KOPT-K1 (cell line): Measurements from ENCODE around the gene CCDC174.

ENCODE experiments used
- H3K27ac ChIP-seq: fragments of 200-600 bp; sonication (generic); 2 replicates; pipeline ENCODE4 v1.5.1; 2016; ENCODE audit warnings: antibody characterized with exemption, mild to moderate bottlenecking, low read depth, low read length; ENCODE audit not compliant: poor library complexity, severe bottlenecking
- H3K36me3 ChIP-seq: fragments of 200-600 bp; sonication (generic); 2 replicates; pipeline ENCODE4 v1.5.1; 2017; ENCODE audit warnings: antibody characterized with exemption, mild to moderate bottlenecking, low read length, moderate library complexity; ENCODE audit not compliant: insufficient read depth
- H3K9me3 ChIP-seq: fragments of 200-600 bp; sonication (generic); 2 replicates; pipeline ENCODE4 v1.5.1; 2017; ENCODE audit warnings: antibody characterized with exemption, low read length, mild to moderate bottlenecking; ENCODE audit not compliant: insufficient read depth, poor library complexity, severe bottlenecking

The CCDC174 gene

GRCh38 chr3:14691239-14691638, 39.7 kb downstream of the CCDC174 start:
- Histone ChIP-seq H3K9me3 (no peaks in the 10 kb centered on the region), H3K27ac (no peak overlapping the region), H3K36me3 (no peaks in the 10 kb centered on the region)

GRCh38 chr3:14691719-14692118, 40.2 kb downstream of the CCDC174 start:
- no peaks in the 10 kb centered on the region for H3K36me3 ChIP-seq
- H3K27ac ChIP-seq: no peak overlapping the region
- H3K9me3 ChIP-seq: no peaks in the 10 kb centered on the region

GRCh38 chr3:14698601-14699244, 47.2 kb downstream of the CCDC174 start:
- H3K27ac ChIP-seq: no peak overlapping the region
- H3K36me3 ChIP-seq: no peaks in the 10 kb centered on the region
- H3K9me3 ChIP-seq: no peaks in the 10 kb centered on the region

- Histone ChIP-seq H3K36me3 (no peaks in the 10 kb centered on the region), H3K9me3 (no peaks in the 10 kb centered on the region), H3K27ac (no peak overlapping the region)
Observed at GRCh38 chr3:14699643-14700042, 48.1 kb downstream of the CCDC174 start.

- Histone ChIP-seq H3K27ac (no peak overlapping the region), H3K9me3 (no peaks in the 10 kb centered on the region)
Observed at GRCh38 chr3:14700891-14701290, 49.3 kb downstream of the CCDC174 start.

GRCh38 chr3:14701676-14702075, 50.1 kb downstream of the CCDC174 start:
- Histone ChIP-seq H3K27ac (no peak overlapping the region), H3K9me3 (no peaks in the 10 kb centered on the region), H3K36me3 (no peaks in the 10 kb centered on the region)

More at GRCh38 chr3:14700891-14701290, 49.3 kb downstream of the CCDC174 start:
- H3K36me3 ChIP-seq: no peaks in the 10 kb centered on the region

- no peaks in the 10 kb centered on the region for H3K9me3 ChIP-seq
- H3K27ac ChIP-seq: no peak overlapping the region
- H3K36me3 ChIP-seq: no peaks in the 10 kb centered on the region
Observed at GRCh38 chr3:14703128-14703750, 51.7 kb downstream of the CCDC174 start.

GRCh38 chr3:14703791-14704190, 52.2 kb downstream of the CCDC174 start:
- Histone ChIP-seq H3K27ac (no peak overlapping the region), H3K36me3 (no peaks in the 10 kb centered on the region), H3K9me3 (no peaks in the 10 kb centered on the region)

- Histone ChIP-seq H3K36me3 (no peaks in the 10 kb centered on the region), H3K9me3 (no peaks in the 10 kb centered on the region), H3K27ac (no peak overlapping the region)
Observed at GRCh38 chr3:14706096-14706495, 54.5 kb downstream of the CCDC174 start.

GRCh38 chr3:14716591-14716990, 65.0 kb downstream of the CCDC174 start:
- peaks cover 9% of the 10 kb centered on the region for H3K9me3 ChIP-seq
- no peak overlapping the region for H3K27ac ChIP-seq
- no peaks in the 10 kb centered on the region for H3K36me3 ChIP-seq

GRCh38 chr3:14717307-14717706, 65.7 kb downstream of the CCDC174 start:
- Histone ChIP-seq H3K27ac (no peak overlapping the region), H3K36me3 (no peaks in the 10 kb centered on the region), H3K9me3 (peaks cover 9% of the 10 kb centered on the region)

GRCh38 chr3:14718539-14718938, 67.0 kb downstream of the CCDC174 start:
- Histone ChIP-seq H3K27ac (no peak overlapping the region), H3K9me3 (no peaks in the 10 kb centered on the region), H3K36me3 (no peaks in the 10 kb centered on the region)

- no peaks in the 10 kb centered on the region for H3K9me3 ChIP-seq
- H3K36me3 ChIP-seq: no peaks in the 10 kb centered on the region
- no peak overlapping the region for H3K27ac ChIP-seq
Observed at GRCh38 chr3:14719006-14719405, 67.4 kb downstream of the CCDC174 start.

GRCh38 chr3:14721126-14721864, 69.7 kb downstream of the CCDC174 start:
- no peaks in the 10 kb centered on the region for H3K9me3 ChIP-seq
- no peak overlapping the region for H3K27ac ChIP-seq
- no peaks in the 10 kb centered on the region for H3K36me3 ChIP-seq
